ENCODE measurements around the gene NAALAD2. TPM values are rescaled to one million over a fixed set of nuclear protein-coding genes. Genes with fewer than 3 reads are reported as not detected.
"Not testable (repeated sequence)": the region's sequence is repeated elsewhere in the genome, so short reads cannot be mapped to it uniquely, and the experiment has no call there.

NAALAD2 gene
- total RNA-seq, 1 donor from 2014 or later = not detected

DNA sequence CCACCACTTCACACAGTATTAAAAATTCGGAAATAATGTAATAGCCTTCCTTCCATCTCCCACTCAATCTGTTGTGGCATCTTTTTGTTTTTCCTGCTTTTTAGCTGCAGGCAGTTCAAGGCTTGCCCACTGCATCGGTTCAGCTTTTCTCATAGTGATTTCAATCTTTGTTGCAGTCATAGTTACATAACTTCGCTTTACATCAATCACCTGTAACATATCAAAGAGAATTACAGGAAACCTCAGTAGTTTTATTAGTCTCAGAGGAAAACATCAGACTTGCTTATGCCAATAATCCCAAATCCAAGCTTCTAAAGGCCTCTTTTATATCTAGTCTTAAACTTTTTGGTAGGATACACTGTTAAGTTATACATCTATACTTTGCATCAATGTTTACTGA is 67.9 kb downstream of the NAALAD2 start:
- no peak for DNase-seq (ENCODE audit: low spot score in 2 of 2)
- TF ChIP-seq, protein P1, sequence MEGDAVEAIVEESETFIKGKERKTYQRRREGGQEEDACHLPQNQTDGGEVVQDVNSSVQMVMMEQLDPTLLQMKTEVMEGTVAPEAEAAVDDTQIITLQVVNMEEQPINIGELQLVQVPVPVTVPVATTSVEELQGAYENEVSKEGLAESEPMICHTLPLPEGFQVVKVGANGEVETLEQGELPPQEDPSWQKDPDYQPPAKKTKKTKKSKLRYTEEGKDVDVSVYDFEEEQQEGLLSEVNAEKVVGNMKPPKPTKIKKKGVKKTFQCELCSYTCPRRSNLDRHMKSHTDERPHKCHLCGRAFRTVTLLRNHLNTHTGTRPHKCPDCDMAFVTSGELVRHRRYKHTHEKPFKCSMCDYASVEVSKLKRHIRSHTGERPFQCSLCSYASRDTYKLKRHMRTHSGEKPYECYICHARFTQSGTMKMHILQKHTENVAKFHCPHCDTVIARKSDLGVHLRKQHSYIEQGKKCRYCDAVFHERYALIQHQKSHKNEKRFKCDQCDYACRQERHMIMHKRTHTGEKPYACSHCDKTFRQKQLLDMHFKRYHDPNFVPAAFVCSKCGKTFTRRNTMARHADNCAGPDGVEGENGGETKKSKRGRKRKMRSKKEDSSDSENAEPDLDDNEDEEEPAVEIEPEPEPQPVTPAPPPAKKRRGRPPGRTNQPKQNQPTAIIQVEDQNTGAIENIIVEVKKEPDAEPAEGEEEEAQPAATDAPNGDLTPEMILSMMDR (IDR thresholded peaks at IDR 0.05) = no peak
- no peaks in the 10 kb centered on the region for H3K27me3 ChIP-seq
- peaks cover 0 to 2% of the 10 kb centered on the region in 2 donors for H3K4me1 ChIP-seq
- H3K9me3 ChIP-seq = no peaks in the 10 kb centered on the region
- no peak overlapping the region for H3K27ac ChIP-seq
- peaks cover 12 to 43% of the 10 kb centered on the region in 2 donors for H3K36me3 ChIP-seq
- H3K4me3 ChIP-seq = no peak overlapping the region
- intact Hi-C loops (cut with DNase I) = no loop called here

DNA sequence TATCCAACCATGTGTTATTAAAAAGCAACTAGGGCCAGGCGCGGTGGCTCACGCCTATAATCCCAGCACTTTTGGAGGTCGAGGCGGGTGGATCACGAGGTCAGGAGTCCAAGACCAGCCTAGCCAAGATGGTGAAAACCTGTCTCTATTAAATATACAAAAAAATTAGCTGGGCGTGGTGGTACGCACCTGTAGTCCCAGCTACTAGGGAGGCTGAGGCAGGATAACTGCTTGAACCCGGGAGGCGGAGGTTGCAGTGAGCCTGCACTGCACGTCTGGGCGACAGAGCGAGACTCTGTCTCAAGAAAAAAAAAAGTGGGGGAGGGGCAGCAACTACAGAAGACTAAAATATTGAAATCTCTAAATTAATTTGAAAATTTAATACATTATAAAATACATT is 69.9 kb downstream of the NAALAD2 start:
- TF ChIP-seq, protein P1 (IDR thresholded peaks at IDR 0.05) = no peak
- Histone ChIP-seq H3K4me1 (peaks cover 0 to 2% of the 10 kb centered on the region in 2 donors), H3K27ac (no peak overlapping the region), H3K4me3 (no peak overlapping the region), H3K36me3 (peaks cover 17 to 56% of the 10 kb centered on the region in 2 donors), H3K9me3 (no peaks in the 10 kb centered on the region), H3K27me3 (no peaks in the 10 kb centered on the region)
- no peak for DNase-seq (ENCODE audit: low spot score in 2 of 2)
- intact Hi-C loops (cut with DNase I) = no loop called here

DNA sequence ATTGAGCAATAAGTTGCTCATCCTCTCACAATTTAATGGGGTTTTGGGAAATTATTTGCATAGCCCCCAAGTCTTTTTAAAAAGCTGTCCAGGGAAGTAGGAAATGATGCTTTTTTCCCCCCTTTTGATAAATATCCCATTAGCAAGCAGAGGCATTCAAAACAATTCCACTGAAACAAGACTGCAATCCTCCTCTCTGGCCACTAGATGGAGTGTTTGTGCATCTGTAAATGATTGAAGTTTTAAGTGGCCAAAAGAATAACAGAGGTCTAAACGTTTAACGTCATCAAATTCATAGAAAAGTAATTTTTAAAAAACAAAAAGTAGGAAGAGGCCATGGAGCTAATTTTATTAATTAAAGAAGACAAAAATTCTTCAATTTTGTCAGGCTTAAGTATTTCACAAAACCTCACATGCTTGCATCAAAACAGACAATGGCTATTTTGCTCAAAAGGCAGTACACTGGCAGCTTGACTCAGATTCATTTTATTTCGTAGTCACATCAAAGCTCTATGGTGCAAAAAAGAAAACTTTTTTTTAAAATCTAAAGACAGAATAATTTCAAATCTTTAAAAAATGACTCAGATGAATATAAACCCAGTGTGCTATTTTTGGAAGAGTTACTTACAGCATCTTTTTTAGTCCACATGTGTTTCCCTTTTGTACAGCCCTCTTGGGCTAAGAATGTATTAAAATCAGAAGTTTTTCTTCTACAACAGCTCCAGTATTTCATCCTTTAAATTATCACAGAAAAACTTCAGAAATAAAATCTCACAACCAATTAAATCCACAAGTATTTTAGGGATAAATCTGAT is 70.6 kb downstream of the NAALAD2 start:
- peaks cover 22 to 63% of the 10 kb centered on the region in 2 donors for H3K36me3 ChIP-seq
- intact Hi-C loops (cut with DNase I) = no loop called here

DNA sequence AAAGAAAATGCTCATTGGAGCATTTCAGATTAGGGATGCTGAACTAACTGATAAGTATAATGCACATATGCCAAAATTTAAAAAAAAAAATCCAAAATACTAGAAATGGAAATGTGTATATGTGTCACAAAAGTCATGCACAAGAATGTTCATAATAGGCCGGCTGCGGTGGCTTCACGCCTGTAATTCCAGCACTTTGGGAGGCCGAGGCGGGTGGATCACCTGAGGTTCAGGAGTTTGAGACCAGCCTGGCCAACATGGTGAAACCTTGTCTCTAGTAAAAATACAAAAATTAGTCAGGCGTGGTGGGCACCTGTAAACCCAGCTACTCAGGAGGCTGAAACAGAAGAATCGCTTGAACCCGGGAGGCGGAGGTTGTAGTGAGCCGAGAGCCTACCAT is 73.5 kb downstream of the NAALAD2 start:
- H3K4me3 ChIP-seq; DNase-seq (ENCODE audit: low spot score in 2 of 2); intact Hi-C loops (cut with DNase I); H3K9me3 ChIP-seq; H3K27ac ChIP-seq; H3K27me3 ChIP-seq; H3K4me1 ChIP-seq: not testable (repeated sequence)
- peaks cover 22 to 64% of the 10 kb centered on the region in 2 donors for H3K36me3 ChIP-seq

More for the DNA sequence above, 70.6 kb downstream of the NAALAD2 start:
- Histone ChIP-seq H3K27ac (no peak overlapping the region), H3K4me3 (no peak overlapping the region), H3K27me3 (no peaks in the 10 kb centered on the region), H3K4me1 (peaks cover 0 to 2% of the 10 kb centered on the region in 2 donors), H3K9me3 (no peaks in the 10 kb centered on the region)
- no peak for DNase-seq (ENCODE audit: low spot score in 2 of 2)
- TF ChIP-seq, protein P1 (IDR thresholded peaks at IDR 0.05) = peak; percentile 49 to 87 (median 75)

DNA sequence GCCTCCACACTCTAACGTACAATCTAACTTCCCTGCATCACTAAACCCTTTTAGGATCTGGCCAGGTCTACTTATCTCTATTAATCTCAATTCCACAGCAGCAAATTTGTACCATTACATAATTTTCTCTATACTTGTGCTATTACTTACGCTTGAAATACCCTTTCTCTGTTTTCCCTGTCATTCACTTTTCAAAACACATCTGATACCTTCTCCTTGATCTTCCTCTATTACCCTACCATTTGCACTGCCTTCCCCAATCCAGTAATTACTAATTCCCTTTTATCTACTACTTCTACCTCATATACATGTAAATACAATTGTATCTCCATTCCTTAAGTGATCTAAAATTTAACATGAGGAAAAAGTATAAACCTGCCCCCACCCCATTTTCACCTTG is 74.4 kb downstream of the NAALAD2 start:
- H3K36me3 ChIP-seq = peaks cover 20 to 67% of the 10 kb centered on the region in 2 donors
- no peaks in the 10 kb centered on the region for H3K27me3 ChIP-seq
- H3K9me3 ChIP-seq = no peaks in the 10 kb centered on the region
- DNase-seq (ENCODE audit: low spot score in 2 of 2) = no peak
- H3K27ac ChIP-seq = no peak overlapping the region
- no peak overlapping the region for H3K4me3 ChIP-seq
- TF ChIP-seq, protein P1 (IDR thresholded peaks at IDR 0.05) = no peak
- intact Hi-C loops (cut with DNase I) = no loop called here
- peaks cover 0 to 2% of the 10 kb centered on the region in 2 donors for H3K4me1 ChIP-seq

DNA sequence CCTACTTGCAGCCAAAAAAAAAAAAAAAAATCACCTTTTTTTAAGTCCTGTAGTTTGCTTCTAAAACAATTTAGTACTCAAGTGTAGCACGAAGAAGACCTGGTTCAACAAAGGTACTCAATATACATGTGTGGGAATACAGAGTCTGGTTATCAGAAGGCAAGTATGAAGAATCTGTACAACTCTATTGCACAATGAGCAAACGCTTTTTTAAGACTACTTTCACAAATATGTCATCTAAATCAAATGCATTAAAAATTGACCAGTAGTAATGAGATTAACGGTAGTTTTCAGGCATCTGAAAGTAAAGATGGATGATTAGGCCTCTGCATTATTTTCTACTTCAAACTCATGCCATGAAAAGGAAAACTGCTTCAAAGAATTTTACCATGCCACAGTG is 78.9 kb downstream of the NAALAD2 start:
- Histone ChIP-seq H3K9me3 (no peaks in the 10 kb centered on the region), H3K4me3 (no peak overlapping the region), H3K4me1 (peaks cover 0 to 2% of the 10 kb centered on the region in 2 donors), H3K27me3 (no peaks in the 10 kb centered on the region), H3K27ac (no peak overlapping the region), H3K36me3 (peaks cover 20 to 63% of the 10 kb centered on the region in 2 donors)
- DNase-seq (ENCODE audit: low spot score in 2 of 2) = no peak
- TF ChIP-seq, protein P1 (IDR thresholded peaks at IDR 0.05) = no peak
- intact Hi-C loops (cut with DNase I) = no loop called here

Measured in ascending aorta (tissue), 2 donors.